NCI-H1092 treated with DMSO at 0.1 percent for 48 hours (cell line): ENCODE data around the gene CERKL.

Source experiments
- DNase-seq: peaks from one replicate; lab custom pipeline; 2025; lab: John Stamatoyannopoulos, UW

CERKL gene

DNA sequence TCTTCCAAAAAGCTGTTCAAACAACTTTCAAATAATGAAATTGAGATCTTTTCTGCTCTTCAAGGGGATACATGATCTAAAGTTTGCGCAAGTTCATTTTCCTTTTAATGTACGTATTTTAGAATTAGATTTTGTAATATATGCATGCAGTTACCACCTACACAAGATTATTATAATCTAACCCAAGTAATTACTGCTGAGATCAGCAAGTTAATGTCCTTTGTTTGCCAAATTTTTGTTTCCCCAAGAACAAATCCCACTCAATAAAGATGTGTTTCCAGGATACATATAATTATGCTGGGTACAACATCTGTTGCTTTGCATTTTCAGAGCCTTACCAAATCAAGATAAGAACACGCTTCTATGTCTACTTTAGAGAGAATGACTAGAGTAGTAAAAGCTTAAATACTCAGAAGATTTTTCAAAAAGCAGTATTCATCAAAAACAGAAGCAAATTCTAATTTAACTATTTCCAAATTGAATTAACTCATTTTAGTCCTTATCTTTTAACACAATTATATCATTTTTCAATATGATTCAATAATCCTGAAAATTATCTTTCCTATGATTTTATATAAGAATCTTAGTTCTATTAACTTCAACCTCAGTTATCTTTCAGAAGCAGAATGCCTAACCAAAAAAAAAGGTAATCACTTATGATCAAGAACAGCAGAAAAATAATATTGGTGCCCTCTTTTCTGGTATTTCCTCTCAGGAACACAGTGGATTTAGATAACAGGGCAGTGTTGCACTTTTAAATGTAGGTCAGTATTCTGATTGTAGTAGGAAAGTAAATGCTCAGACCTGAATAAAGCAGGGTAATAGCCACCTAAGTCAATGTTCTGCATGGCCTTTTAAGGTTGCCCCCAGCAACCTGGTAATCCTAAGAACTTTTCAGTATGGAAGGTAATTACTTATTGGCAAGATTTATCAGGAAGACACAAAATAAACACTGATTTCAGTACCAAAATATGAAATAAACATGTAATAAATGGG is 28.0 kb downstream of the CERKL start:
- peak; percentile 32 for DNase-seq

DNA sequence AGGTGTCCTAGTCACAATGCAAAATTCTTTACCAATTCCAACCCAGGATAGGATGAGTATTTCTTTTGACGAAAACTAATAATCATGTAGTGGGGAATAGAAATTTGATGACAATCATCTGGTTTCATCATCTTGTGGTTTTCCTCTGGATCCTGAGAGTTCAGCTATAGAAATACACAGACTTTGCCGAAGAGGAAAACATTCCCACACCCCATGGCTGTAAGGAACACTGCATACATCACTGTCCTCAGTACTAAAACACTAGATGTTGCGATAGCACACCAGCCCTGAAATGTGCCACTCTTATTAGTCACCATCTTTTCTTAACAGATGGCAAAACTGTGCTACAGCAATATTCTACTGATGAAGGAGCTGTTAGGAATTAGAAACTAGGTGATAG is 29.4 kb downstream of the CERKL start:
- no peak for DNase-seq

GRCh38 chr2:181626671-181627070 is 30.2 kb downstream of the CERKL start:
- DNase-seq, result no peak

DNA sequence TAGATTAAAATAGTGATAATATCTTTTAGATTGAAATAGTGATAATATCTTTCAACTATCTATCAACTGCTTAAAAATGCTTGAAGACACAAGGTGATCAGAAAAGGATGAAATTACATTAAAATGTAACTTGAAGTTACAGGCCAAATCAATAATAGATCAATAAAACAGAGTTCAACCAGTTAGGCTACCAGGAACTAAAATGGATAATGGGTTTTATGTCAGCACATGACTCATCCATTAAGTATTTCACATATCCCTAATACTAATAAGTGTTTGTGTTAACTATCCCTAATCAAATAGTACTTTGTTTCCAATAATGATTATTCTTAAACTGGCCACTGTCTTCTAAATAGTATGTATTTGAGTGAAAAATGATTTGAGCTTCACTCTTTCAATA is 33.7 kb downstream of the CERKL start:
- no peak for DNase-seq

- DNase-seq, result peak; percentile 17
These were observed 35.0 kb downstream of the CERKL start for GRCh38 chr2:181621779-181622490.

DNA sequence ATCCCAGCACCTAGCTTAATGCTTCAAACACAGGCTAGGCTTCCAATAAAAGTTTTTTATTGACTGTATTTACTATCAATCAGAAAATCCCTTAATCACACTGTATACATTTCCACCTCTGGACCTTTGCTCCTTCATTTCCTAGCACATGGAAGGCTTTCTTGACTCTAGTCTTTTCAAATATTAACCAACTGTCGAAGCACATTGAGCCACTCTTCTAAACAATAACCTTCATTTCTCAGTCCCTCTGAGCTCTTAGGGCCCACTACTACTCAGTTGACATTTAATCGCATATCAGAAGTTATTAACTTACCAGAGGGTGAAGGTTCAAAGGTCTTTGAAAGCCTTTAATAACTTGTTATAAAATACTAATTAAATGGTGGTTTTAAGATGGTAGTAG is 37.4 kb downstream of the CERKL start:
- DNase-seq, result no peak

GRCh38 chr2:181616715-181617114 is 40.2 kb downstream of the CERKL start:
- DNase-seq, result no peak

GRCh38 chr2:181614874-181615638 is 41.8 kb downstream of the CERKL start:
- peak; percentile 31 for DNase-seq

GRCh38 chr2:181613241-181613640 is 43.7 kb downstream of the CERKL start:
- no peak for DNase-seq

DNA sequence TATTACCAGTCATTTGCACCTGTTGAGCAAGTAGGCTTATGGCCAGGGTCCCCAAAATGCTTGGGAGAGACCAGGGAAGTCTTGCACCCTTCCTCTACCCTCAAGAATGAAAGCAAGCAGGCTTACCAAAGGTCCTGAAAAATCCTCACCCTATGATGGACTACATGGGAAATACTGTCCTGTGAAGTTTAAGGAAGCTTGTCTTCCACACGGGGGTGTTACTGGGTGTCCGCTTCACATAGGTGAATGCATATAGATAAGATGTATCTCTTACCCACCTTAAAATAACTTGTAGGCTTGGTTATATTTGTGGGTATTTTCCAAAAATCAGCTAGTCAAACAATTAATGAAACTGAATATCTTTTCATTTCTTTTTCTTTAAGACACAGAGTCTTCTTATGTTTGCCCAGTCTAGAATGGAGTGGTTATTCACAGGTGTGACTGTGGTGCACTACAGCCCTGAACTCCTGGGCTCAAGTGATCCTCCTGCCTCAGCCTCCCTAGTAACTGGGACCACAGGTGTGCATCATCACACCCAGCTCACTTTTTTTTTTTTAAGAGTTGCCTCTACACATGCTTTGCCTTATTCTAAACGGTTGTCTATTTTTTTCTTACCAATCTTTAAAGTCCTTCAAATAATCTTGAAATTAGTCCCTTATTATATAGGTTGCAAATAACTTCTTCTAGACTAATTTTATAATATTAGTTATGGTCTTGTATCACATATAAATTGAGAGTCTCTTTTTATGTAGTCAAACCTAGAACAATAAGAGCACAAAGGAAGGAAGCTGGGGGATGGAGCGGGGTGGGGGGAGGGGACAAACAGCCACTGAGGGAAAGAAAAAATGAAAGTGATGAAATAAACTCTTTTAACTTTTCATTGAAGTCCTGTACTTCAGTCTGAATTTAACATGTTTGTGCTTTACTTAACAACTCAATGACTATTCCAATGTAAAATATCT is 49.0 kb downstream of the CERKL start:
- no peak for DNase-seq

- no peak for DNase-seq
These were observed 50.7 kb downstream of the CERKL start for GRCh38 chr2:181605889-181606837.

GRCh38 chr2:181602017-181602416 is 54.9 kb downstream of the CERKL start:
- DNase-seq, result no peak

DNA sequence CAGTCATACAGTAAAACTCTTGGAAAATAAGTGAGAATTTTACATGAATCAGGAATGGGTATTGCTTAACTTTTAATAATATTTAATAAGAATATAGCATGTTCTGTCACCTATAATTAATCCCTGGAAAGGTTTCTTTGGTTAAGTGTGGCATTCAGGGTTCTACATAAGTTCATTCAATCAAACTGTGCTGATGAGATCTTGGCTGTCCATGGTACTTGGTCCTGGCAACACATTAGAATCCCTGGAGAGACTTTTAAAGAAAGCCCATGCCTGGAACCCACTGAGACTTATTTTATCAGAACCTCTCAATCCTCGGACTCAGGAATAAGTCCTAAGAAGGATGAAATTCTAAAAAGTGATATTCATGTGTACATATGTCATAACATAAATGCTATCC is 60.3 kb downstream of the CERKL start:
- DNase-seq, result no peak

DNA sequence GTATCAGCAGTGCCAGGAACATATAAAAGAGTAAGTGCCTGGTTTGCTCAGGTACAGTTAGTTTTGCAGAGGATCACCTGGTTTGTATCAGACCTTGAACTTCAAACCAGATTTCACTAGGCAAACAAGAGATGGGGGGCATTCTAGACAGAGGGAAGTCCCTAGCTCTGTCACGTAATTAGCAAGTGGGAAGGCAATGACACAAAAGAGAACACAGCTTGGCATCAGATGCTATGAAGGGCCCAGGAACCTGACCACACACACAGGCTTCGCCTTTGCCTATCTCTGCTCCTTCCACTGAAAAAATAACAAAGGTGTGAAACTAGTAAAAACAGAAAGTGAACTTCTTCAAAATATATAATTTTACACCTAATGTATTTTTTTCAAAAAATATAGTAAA is 62.6 kb downstream of the CERKL start:
- DNase-seq, result no peak

- DNase-seq, result no peak
These were observed 67.1 kb downstream of the CERKL start for GRCh38 chr2:181589779-181590178.

DNA sequence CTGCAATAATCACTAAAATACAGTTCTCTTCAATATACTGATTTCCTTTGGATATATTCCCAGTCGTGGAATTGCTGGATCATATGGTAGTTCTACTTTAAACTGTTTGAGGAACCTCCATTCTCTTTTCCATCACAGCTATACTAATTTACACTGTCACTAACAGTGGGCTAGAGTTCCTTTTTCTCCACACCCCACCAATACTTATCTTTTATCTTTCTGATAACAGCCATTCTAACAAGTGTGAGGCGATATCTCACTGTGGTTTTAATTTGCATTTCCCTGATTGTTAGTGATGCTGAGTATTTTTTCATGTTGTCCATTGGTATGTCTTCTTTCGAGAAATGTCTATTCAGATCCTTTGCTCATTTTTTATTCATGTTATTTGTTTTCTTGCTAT is 68.4 kb downstream of the CERKL start:
- DNase-seq, result no peak

DNA sequence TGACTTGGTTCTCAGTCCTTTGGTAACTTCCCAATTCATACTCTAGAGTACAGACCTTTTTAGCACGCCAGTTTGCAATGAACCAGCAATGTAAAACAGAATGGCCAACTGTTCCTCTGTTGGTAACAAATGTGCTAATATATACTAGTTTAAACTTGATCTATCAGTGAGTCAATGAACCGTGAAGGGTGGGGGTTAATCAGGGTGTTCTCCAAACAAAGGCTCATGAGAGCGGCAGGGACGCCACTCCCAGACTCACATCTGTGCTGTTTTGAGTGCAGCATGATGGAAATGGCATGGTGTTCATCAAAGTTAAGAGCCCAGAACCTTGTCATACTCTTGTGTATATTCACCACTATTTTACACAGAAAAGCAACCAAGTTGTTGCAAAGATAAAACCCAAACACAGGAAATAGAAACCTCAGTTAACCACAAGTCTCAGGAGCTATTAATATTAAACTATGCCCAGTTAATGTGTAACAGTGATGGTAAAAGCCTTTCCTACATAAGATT is 70.3 kb downstream of the CERKL start:
- peak; percentile 82 for DNase-seq

GRCh38 chr2:181585732-181586131 is 71.2 kb downstream of the CERKL start:
- peak; percentile 11 for DNase-seq

DNA sequence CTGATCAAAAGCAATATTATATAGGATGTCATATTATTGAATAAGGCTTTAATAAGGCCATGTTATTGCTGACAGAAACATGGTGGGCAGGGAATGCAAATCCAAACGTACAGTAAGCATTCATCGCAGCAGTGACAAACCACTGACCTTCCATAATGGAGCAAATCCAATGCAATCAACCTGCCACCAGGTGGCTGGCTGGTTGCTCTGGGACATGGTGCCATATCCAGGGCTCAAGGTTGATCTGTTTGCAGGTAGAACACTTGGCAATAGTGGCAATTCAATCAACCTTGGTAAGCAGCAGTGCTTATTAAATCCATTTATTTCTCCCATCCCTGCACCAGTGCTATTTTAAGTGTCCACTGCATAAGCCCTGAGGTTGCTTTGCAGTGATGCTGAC is 75.4 kb downstream of the CERKL start:
- no peak for DNase-seq

- no peak for DNase-seq
These were observed 78.1 kb downstream of the CERKL start for GRCh38 chr2:181578829-181579228.
